HG03095 (cell line): ENCODE data around the gene CYP2W1.
A peak's percentile ranks its signal among the peaks of the same experiment; 100 is the strongest.

Source experiments
- ATAC-seq: cut with Tn5 transposase; IDR thresholded peaks from one replicate; pipeline ENCODE4 v1.9.1; 2021; ENCODE audit warnings: moderate library complexity; ENCODE audit not compliant: unreplicated experiment

Gene CYP2W1

DNA sequence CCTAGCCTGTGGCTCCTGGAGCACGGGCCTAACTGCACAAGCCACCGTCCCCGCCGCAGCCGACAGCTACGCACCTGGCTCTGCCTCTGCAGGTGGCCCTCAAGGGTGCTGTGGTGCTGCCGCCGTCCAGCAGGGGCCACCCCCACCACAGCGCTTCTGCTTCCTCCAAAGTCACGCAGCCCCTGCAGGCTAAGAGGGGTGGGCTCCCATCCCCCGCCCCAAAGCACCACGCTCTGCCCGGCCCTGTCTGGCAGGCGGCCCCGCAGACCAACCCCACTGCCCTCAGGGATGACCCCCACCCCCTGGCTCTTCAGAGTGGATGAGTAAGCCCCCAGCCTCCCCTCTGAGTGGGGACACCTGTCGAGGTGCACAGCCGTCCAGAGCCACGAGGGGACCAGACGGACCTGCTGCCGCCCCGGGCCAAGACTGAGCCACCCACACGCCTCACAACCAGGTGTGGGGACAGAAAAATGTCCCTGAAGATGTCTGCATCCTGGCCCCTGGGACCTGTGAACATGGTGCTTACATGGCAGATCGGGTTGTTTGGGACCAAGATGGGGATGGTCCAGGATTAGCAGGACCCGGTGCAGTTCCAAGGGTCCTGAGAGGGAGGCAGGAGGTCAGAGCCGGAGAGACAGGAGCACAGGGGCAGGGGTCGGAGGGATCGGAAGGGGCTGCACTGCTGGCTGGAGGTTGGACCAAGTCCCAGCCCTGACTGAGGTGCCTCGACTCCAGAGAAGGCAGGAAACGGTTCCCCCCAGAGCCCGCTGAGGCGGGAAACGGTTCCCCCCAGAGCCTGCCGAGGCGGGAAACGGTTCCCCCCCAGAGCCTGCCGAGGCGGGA lies 19.5 kb upstream of the CYP2W1 start:
- ATAC-seq, result no peak

DNA sequence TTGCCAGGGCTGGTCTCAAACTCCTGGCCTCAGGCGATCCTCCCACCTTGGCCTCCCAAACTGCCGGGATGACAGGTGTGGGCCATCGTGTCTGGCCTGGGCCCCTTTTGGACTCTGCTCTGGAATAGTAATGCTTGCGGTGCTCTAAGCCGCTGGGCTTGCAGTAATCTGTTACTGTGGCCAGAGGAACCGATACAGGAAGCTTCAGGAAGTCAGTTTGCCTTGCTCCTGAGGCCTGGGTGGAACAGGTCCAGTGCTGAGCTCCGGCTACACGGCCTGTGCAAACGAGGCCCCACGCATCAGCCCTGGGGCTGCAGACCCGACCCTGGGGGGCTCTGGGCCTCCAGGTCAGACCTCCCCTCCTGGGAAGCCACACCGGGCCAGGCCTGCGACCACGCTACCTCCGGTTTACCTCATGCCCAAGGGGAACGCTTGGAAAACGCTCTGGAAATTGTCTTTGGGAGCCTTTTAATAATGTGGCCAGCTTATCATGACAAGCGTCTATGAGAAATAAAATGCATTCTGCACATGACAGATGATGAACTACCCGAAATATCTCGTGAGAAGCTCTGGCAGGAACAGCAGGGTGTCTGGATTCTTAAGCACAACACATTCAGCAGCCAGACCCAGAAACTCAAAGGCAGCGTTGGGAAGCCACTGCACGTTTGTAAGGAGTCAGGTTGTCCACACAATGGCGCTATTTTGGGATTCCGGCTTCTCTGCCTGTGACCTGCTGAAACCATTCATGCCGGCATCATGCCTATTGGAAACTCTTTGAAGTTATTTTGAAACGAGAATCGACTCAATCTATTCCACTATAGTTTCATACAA lies 18.4 kb upstream of the CYP2W1 start:
- no peak for ATAC-seq

DNA sequence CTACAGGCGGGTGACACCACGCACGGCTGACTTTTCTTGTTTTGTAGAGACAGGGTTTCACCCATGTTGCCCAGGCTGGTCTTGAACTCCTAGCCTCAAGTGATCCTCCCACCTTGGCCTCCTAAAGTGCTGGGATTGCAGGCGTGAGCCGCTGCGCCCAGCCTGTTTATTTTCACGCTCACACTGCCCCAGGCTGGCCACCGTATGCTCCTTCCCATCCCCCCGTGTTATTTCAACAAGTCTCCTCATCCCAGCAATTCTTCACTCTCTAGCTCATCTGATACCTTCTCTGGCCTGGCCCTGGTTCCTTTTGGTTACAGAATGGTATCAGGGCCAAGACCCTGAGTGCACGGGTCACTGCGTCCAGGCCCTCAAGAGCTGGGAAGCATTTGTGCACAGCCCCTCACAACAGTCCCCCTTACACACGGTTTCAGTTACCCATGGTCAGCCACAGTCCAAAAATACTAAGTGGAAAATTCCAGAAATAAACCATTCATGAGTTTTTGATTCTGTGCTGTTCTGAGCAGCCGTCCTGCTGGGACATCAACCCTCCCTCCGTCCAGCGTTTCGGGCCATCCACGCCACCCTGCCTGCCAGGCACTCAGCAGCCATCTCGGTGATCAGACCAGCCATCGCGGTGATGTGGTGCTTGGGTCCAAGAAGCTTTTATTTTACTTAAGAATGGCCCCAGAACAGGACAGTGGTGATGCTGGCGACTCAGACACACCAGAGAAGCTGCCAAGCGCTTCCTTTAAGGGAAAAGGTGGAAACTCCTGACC lies 16.5 kb upstream of the CYP2W1 start:
- ATAC-seq, result no peak

DNA sequence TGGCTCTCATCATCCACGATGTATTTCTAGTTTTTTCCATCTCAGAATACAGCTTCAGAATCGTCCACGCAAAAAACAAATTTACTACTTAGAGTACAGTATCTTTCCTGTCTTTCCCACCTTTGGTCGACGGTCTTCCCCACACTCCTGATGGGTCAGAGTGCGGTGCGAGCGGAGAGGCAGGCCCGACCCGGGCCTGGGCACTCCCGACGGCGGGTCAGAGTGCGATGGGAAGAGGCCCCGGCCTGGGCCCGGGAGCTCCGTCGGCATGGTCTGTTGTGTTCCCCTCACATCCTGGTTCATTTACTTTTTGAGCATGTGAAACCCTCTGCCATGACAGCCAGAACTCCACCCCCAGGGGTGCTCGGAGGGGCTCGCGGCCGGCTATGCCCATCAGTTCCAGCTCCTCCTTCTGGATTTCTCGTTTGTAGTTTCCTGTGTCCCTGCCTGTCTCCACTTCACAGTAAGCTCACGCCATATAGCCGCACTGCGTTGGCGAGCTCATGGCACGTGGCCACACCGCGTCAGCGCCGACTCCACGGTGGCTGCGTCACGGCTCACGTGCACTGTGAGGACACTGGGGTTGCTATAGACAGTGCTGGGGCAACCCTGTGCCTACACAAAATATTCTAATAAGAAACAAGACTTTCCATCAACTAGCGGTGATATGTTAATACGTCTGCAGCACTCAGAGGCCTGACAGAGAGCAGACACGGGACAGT lies 15.5 kb upstream of the CYP2W1 start:
- ATAC-seq, result no peak

DNA sequence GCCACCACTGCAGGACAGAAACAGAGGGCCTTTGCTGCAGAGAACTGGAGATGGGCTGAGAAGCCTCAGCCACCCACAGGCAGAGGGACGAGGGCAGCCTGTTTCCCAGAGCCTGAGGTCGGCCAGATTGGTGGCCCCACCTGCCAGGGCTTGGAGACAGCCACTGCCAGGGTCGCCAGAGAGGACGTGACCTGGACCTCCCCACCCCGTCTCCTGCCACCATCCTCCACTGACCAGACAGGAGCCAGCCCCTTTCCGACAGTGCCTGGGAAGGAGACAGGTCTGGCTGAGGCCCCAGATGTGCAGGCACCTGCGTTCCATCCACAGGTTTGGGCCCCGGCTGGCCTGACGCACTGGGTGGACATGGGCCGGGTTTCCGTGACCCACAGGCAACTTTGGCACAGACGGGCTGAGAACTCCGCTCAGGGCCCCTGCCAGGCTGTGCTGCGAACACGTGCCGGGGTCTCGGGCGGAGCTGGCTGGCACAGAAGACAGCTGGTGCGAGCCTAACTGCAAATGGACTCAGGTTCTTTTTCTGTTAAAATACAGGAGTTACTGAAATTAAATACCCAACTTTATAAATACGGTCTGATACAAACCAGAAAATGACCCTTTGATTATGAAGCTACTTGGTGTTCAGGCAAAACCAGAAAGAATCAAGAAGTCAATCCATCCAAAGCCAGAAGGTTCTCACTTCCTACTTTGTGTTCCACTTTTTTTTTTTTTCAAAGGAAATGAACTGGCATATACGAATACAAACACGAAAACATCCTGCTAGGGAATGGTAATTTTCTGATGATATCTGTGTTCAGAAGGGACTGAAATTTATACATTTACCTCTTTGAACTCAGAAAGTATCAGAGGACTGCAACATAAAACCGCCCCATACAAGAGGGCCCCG lies 14.5 kb upstream of the CYP2W1 start:
- ATAC-seq, result no peak

DNA sequence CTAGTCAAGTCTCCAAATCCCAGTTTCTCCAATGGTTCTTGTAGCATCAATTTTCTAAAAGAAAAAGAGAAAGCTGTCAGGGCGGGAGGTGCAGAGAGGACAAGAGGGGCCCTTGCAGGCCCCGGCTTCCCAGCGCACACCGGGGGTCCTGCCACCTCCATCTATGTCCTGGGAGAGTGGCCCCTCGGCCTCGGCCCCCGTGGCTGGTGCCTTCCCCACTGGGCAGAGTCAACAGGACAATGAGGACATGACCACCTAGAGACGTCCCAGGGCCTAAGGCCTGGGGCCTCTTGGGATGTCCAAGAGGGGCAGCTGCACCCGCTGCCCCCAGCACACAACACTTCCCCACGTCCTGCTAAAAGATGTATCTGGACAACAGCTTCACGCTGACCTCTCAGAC lies 13.6 kb upstream of the CYP2W1 start:
- no peak for ATAC-seq

DNA sequence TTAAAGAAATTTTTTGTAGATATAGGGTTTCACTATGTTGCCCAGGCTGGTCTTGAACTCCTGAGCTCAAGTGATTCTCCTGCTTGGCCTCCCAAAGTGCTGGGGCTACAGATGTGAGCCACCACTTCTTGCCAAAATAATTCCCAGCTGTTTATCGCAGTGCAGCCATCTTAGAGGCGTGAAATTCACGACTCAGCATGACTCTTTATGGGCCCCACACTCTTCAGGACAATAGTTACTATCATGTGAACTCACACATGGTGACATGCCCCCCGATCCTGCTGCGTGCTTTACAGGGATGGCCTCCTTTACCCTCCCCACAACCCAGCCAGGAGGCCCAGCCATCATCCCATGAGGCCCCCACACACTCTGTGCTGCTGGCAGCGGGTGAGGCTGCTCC lies 12.2 kb upstream of the CYP2W1 start:
- ATAC-seq, result no peak

DNA sequence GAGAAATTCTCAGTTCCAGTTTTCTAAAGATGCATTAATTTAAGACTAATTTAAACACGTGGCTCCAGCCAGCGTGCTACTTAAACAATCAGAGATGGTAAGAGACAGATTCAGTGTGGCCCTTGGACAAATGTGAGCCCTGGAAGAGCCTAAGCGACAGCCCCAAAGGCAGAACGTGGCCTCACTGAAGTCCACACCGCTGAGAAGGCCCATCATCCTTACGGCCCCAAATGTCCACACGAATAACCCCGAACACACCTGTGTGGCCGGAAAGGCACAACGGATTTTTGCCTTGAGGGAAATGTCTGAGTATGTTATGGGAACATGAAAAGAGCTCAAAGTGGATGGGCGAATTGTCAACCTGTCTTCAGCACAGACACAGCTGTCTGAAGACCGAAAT lies 10.9 kb upstream of the CYP2W1 start:
- no peak for ATAC-seq

DNA sequence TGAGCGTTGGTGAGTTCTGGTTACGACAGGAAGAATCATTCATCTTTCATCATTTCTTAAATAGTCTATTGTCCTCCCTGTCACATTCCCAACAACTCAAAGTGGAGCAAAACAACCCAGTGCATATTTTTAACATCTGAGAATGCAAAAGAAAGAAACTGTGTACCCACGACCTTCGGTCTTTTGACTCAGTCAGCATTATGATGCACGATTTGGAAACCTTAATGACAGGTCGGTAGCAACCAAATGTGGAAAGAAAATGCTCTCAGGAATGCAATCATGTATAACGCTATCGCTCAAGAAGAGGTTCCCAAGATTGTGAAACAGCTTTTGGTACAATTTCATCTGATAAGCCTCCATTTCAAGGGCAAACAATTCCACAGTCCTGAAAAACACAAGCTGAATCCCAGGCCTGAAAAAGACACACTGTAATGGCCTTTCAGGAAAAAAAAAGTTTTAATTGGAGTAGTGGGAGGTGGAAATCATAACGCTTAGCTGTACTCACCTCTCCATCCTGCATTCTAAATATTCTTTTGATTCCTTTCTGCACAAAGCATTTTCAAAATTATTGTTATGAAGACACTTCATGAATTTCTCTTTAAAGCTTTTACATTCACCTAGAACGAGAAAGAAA lies 10.2 kb upstream of the CYP2W1 start:
- no peak for ATAC-seq

DNA sequence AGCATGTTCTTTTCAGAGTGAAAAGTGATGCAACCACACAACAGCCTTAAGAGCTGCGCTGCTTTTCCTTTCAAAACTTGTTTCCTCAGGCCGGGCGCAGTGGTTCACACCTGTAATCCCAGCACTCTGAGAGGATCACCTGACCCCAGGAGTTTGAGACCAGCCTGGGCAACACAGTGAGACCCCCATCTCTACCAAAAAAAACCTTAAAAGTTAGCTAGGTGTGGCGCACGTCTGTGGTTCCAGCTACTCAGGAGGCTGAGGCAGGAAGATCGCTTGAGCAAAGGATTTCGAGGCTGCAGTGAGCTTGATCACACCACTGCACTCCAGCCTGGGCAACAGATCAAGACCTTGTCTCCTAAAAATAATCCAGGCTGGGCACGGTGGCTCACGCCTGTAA lies 9.7 kb upstream of the CYP2W1 start:
- no peak for ATAC-seq

DNA sequence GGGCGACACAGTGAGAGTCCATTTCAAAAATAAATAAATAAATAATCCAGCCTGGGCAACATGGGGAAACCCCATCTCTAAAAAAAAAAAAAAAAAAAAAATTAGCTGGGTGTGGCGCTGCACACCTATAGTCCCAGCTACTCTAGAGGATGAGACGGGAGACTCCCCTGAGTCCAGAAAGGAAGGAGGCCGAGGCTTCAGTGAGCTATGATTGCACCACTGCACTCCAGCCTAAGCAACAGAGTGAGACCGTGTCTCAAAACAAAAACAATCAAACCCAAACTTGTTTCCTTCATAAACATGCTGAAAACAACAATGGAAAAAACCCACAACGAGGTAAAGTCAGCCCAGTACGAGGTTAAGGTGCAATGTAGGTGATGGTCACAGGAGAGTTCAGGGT lies 8.8 kb upstream of the CYP2W1 start:
- no peak for ATAC-seq

DNA sequence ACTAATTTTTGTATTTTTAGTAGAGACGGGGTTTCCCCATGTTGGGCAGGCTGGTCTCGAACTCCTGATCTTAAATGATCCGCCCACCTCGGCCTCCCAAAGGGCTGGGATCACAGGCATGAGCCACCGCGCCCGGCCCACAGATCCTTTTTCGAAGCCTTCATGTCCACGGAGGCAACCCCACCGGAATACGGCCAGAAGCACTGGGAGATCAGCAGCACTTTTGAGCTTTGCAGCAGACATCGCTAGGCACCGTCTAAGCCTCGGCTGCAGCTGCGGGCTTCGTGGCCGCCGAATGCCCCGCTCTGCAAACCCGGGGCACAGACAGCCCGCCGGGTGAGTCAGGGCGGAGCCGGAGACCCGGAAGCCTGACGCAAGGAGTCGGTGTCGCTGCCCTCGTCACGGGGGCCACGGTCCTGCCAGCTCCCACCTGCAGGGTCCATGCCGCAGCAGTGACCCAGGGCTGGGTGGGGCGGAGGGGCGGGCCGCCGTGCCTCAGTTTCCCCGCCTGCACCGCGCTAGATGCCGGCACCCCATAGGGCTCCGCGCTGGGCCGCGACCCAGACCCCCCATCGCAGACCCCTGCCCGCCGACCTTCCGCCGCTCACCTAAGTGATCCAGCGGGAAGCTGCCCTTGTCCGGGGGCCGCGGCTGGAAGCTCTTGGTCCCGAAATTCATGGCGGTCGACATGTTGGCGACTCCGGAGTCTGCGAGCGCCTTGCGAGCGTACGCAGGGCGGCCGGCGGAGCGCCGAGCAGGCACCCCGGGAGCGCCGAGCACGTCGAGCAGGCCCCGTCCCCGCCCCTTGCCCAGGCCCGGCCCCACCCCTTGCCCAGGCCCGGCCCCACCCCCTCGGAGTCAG lies 7.9 kb upstream of the CYP2W1 start, which contains the start of gene COX19:
TSS of gene COX19 (minus strand) at position 730 of the 862 bp plus-strand sequence. CDS start at position 690, 40 bp downstream.
- peak; percentile 57 for ATAC-seq

DNA sequence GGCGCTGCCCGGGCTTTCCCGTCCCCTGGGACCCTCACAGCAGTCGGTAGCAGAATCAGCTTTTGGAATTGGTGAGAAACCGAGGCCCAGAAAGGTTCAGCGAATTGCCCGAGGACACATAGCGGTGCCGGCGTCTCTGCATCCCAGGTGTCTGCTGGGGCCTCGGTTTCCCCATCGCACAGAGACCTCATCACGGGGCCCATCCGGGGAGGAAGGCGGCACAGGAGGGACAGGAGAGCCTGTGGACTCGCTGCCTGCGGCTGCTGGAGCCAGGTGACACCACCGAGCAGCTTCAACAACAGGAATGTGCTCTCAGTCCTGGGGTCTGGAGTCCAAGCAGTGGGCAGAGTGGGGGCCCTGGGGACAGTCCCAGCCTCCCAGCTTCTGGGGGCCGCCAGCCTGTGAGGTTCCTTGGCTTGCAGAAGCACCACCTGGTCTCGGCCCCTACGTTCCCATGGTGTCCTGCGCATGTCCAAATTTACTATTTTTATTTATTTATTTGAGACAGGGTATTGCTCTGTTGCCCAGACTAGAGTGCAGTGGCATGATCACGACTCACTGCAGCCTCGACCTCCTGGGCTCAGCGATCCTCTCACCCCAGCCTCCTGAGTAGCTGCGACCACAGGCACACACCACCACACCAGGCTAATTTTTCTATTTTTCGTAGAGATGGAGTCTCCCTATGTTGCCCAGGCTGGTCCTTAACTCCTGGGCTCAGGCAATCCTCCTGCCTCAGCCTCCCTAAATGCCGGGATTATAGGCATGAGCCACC lies 7.1 kb upstream of the CYP2W1 start:
- no peak for ATAC-seq

DNA sequence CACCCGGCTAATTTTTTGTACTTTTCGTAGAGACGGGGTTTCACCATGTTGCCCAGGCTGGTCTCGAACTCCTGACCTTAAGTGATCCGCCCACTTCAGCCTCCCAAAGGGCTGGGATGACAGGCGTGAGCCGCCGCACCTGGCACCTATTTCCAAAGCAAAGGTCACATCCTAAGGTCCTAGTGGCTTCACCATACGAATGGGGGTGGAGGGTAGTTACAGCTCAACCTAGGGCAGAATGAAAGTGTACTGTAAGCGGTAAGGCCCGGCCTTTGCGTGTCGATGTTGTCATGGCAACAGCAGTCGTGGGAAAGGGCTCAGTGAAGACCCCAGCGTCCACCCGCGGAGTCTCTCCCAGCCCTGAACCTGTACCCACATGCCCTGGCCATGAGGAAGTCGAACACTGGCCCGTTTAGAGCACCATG lies 6.1 kb upstream of the CYP2W1 start:
- no peak for ATAC-seq

DNA sequence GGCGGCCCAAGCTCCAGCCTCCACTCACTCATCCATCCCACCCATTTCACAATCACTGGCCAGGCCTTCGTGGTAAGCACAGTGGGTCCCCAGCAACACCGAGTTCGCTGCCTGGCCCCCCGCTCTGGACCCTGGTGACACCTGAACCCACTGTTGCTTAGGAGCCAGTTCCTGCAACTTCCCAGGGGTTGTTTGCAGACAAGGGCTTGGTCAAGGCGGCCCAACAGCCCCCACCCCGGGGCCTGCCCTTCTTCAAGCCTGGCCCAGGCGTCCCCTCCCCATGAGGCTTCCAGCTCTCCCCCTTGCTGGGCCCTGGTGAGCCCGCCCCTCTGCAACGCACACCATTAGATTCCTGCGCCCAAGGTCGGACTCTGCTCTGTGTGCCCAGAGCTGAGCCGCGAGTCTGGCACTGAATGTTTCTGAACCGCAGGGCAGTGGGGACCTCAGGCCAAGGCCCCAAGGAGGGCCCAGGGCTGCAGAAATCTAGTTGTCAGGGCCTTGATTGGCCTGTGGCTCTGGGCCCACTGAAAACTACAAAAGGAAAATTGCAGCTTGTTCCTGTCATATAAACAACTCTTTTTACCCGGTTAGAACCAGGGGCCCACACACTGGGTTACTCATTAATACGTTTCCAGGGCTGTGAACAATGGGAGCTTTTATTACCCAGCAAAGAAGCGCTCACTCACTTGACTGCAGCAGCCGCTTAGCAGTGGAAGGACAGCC lies 5.5 kb upstream of the CYP2W1 start:
- no peak for ATAC-seq

DNA sequence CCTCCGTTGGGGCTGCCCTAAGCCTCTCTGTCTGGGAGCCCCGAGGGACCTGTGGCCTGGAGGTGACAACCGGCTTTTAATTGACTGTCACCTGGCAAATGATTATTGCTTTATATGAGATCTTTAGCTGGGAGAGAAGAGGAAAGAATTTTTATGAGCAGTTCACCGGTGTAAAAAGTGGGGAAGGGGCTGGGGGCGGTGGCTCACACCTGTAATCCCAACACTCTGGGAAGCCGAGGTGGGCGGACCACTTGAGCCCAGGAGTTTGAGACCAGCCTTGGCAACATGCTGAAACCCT lies 5.0 kb upstream of the CYP2W1 start:
- ATAC-seq, result no peak
